Measurements from ENCODE around the gene OAS2.
A peak's percentile ranks its signal among the peaks of the same experiment; 100 is the strongest.

Gene OAS2

GRCh38 chr12:113043240-113043639 is 64.9 kb downstream of the OAS2 start:
- TF ChIP-seq, protein P1, sequence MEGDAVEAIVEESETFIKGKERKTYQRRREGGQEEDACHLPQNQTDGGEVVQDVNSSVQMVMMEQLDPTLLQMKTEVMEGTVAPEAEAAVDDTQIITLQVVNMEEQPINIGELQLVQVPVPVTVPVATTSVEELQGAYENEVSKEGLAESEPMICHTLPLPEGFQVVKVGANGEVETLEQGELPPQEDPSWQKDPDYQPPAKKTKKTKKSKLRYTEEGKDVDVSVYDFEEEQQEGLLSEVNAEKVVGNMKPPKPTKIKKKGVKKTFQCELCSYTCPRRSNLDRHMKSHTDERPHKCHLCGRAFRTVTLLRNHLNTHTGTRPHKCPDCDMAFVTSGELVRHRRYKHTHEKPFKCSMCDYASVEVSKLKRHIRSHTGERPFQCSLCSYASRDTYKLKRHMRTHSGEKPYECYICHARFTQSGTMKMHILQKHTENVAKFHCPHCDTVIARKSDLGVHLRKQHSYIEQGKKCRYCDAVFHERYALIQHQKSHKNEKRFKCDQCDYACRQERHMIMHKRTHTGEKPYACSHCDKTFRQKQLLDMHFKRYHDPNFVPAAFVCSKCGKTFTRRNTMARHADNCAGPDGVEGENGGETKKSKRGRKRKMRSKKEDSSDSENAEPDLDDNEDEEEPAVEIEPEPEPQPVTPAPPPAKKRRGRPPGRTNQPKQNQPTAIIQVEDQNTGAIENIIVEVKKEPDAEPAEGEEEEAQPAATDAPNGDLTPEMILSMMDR (IDR thresholded peaks at IDR 0.05) = no peak
- no peak for TF ChIP-seq ZFX (IDR thresholded peaks at IDR 0.05; ENCODE audit: borderline replicate concordance)
- no peak overlapping the region for H3K27ac ChIP-seq

- H3K27ac ChIP-seq = no peak overlapping the region
- no peak for TF ChIP-seq ZFX (IDR thresholded peaks at IDR 0.05; ENCODE audit: borderline replicate concordance)
- TF ChIP-seq, protein P1 (IDR thresholded peaks at IDR 0.05) = no peak
Observed at GRCh38 chr12:113044516-113044915, 66.2 kb downstream of the OAS2 start.

- no peak overlapping the region for H3K27ac ChIP-seq
- TF ChIP-seq ZFX (IDR thresholded peaks at IDR 0.05; ENCODE audit: borderline replicate concordance) = no peak
- TF ChIP-seq, protein P1 (IDR thresholded peaks at IDR 0.05) = peak; percentile 95
Observed at GRCh38 chr12:113048716-113049127, 70.4 kb downstream of the OAS2 start.

- no peak overlapping the region for H3K27ac ChIP-seq
- TF ChIP-seq, protein P1 (IDR thresholded peaks at IDR 0.05) = peak; percentile 77
- no peak for TF ChIP-seq ZFX (IDR thresholded peaks at IDR 0.05; ENCODE audit: borderline replicate concordance)
Observed at GRCh38 chr12:113049976-113050742, 71.8 kb downstream of the OAS2 start.

- H3K27ac ChIP-seq = no peak overlapping the region
- TF ChIP-seq, protein P1 (IDR thresholded peaks at IDR 0.05) = no peak
- no peak for TF ChIP-seq ZFX (IDR thresholded peaks at IDR 0.05; ENCODE audit: borderline replicate concordance)
Observed at GRCh38 chr12:113050795-113051194, 72.5 kb downstream of the OAS2 start.

DNA sequence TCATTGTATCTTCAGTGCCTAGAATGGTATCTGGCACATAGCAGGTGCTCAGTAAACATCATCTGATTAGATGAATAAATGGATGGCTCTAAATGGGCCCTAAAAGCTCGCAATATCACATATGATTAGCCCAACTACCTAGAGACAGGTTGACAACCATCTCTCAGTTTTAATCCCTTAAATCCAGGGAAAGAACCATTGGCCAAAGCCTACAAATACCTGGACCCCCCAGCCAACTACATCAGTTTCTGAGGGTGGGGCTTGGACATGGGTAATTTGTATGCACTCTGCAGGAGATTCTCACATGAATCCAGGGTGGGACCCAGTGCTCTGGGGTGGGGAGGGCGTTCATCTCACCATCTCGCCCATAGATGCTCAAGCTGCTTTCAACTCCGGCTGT is 73.4 kb downstream of the OAS2 start:
- TF ChIP-seq, protein P1 (IDR thresholded peaks at IDR 0.05) = no peak
- TF ChIP-seq ZFX (IDR thresholded peaks at IDR 0.05; ENCODE audit: borderline replicate concordance) = no peak

GRCh38 chr12:113052326-113052725 is 74.0 kb downstream of the OAS2 start:
- H3K27ac ChIP-seq = no peak overlapping the region
- no peak for TF ChIP-seq ZFX (IDR thresholded peaks at IDR 0.05; ENCODE audit: borderline replicate concordance)

More for the DNA sequence above, 73.4 kb downstream of the OAS2 start:
- no peak overlapping the region for H3K27ac ChIP-seq

Measured in 22Rv1 (cell line).